Measurements from ENCODE around the gene PTPA. TPM values are rescaled to one million over a fixed set of nuclear protein-coding genes. Genes with fewer than 3 reads are reported as not detected.

The PTPA gene
- total RNA-seq, 5 donors from 2014 or later (not counting 1 experiment from before 2014, with no cell fraction given) = 51.3 to 71.5 (median 65.5) TPM

- Histone ChIP-seq H3K9me3 (no peaks in the 10 kb centered on the region), H3K27me3 (replicated peaks in 1 of 2; ENCODE audit: control insufficient read depth in 2 of 2, extremely low read depth in 1 of 2, insufficient read depth in 2 of 2, low read length in 1 of 2) (peaks cover 0 to 40% of the 10 kb centered on the region in 2 experiments), H3K27ac (ENCODE audit: low read length) (no peak overlapping the region), H3K36me3 (ENCODE audit: control insufficient read depth in 2 of 2, extremely low read depth in 1 of 2, insufficient read depth in 1 of 2, low read length in 1 of 2) (no peaks in the 10 kb centered on the region), H3K4me1 (ENCODE audit: control insufficient read depth in 1 of 2, extremely low read depth in 1 of 2, insufficient read depth in 2 of 2, low read length in 2 of 2) (peaks cover 2 to 38% of the 10 kb centered on the region in 2 experiments), H3K4me3 (ENCODE audit: control insufficient read depth in 1 of 2, extremely low read depth in 1 of 2, low read length in 1 of 2) (no peak overlapping the region)
- Mint-ChIP-seq H3K27me3 (peaks cover 0 to 5% of the 10 kb centered on the region in 2 donors), H3K4me1 (peaks cover 10 to 19% (median 17%) of the 10 kb centered on the region in 3 donors), H3K9me3 (no peaks in the 10 kb centered on the region), H3K4me3 (no peak overlapping the region), H3K27ac (no peak overlapping the region), H3K36me3 (no peaks in the 10 kb centered on the region)
- 85% methylated on average over 3 of the region's 7 CpGs for WGBS (ENCODE audit: insufficient coverage)
- CTCF ChIA-PET = interaction anchor here (0.6 to 1.3 kb wide), 7 partner anchors 32 to 453 kb away, joined by 3 to 6 read pairs (median 3); no protein-coding TSS in a partner anchor
- POLR2A ChIA-PET = no interaction called here
- ATAC-seq (replicated peaks in 1 of 4) = no peak
- no peak for DNase-seq
Observed at GRCh38 chr9:129171993-129172751, 61.0 kb downstream of the PTPA start.

- 90% methylated on average over 2 of the region's 5 CpGs for WGBS (ENCODE audit: insufficient coverage)
- POLR2A ChIA-PET = no interaction called here
- Histone ChIP-seq H3K4me1 (ENCODE audit: control insufficient read depth in 1 of 2, extremely low read depth in 1 of 2, insufficient read depth in 2 of 2, low read length in 2 of 2) (peaks cover 0 to 33% of the 10 kb centered on the region in 2 experiments), H3K27me3 (replicated peaks in 1 of 2; ENCODE audit: control insufficient read depth in 2 of 2, extremely low read depth in 1 of 2, insufficient read depth in 2 of 2, low read length in 1 of 2) (peaks cover 0 to 40% of the 10 kb centered on the region in 2 experiments), H3K36me3 (ENCODE audit: control insufficient read depth in 2 of 2, extremely low read depth in 1 of 2, insufficient read depth in 1 of 2, low read length in 1 of 2) (no peaks in the 10 kb centered on the region), H3K27ac (ENCODE audit: low read length) (no peak overlapping the region), H3K9me3 (no peaks in the 10 kb centered on the region), H3K4me3 (ENCODE audit: control insufficient read depth in 1 of 2, extremely low read depth in 1 of 2, low read length in 1 of 2) (no peak overlapping the region)
- Mint-ChIP-seq H3K36me3 (no peaks in the 10 kb centered on the region), H3K27me3 (peaks cover 0 to 5% of the 10 kb centered on the region in 2 donors), H3K4me3 (no peak overlapping the region), H3K27ac (no peak overlapping the region), H3K9me3 (no peaks in the 10 kb centered on the region), H3K4me1 (peaks cover 5 to 14% (median 10%) of the 10 kb centered on the region in 3 donors)
- CTCF ChIA-PET = interaction anchor here (0.5 to 1.9 kb wide), 9 partner anchors 11 to 452 kb away, joined by 3 to 9 read pairs (median 3); partner anchors contain the start of gene PTPA (in 1 of the 2)
- DNase-seq = no peak
- no peak for ATAC-seq (replicated peaks in 1 of 4)
Observed at GRCh38 chr9:129172816-129173215, 61.6 kb downstream of the PTPA start.

- CTCF ChIA-PET = interaction anchor here (0.5 to 1.9 kb wide), 14 partner anchors 11 to 451 kb away, joined by 3 to 13 read pairs (median 4); partner anchors contain the start of gene PTPA (in 1 of the 2)
- ATAC-seq (replicated peaks in 1 of 4) (no peak), DNase-seq (no peak)
- H3K27me3 ChIP-seq (replicated peaks in 1 of 2; ENCODE audit: control insufficient read depth in 2 of 2, extremely low read depth in 1 of 2, insufficient read depth in 2 of 2, low read length in 1 of 2) = peaks cover 0 to 40% of the 10 kb centered on the region in 2 experiments
- Mint-ChIP-seq H3K4me3 (peak overlapping the region; percentile 60 to 85 (median 70)), H3K27ac (peak overlapping the region in 1 of 2 donors; percentile 48), H3K9me3 (no peaks in the 10 kb centered on the region), H3K27me3 (peaks cover 0 to 5% of the 10 kb centered on the region in 2 donors), H3K36me3 (no peaks in the 10 kb centered on the region), H3K4me1 (peaks cover 2 to 11% (median 7%) of the 10 kb centered on the region in 3 donors)
- H3K4me1 ChIP-seq (ENCODE audit: control insufficient read depth in 1 of 2, extremely low read depth in 1 of 2, insufficient read depth in 2 of 2, low read length in 2 of 2) = peaks cover 0 to 37% of the 10 kb centered on the region in 2 experiments
- H3K36me3 ChIP-seq (ENCODE audit: control insufficient read depth in 2 of 2, extremely low read depth in 1 of 2, insufficient read depth in 1 of 2, low read length in 1 of 2) = no peaks in the 10 kb centered on the region
- H3K27ac ChIP-seq (ENCODE audit: low read length) = no peak overlapping the region
- peak overlapping the region in 1 of 2 donors; percentile 66 for H3K4me3 ChIP-seq (ENCODE audit: control insufficient read depth in 1 of 2, extremely low read depth in 1 of 2, low read length in 1 of 2)
- WGBS (ENCODE audit: insufficient coverage) = 43% methylated on average over 20 of the region's 29 CpGs
- no peaks in the 10 kb centered on the region for H3K9me3 ChIP-seq
- POLR2A ChIA-PET = no interaction called here
Observed at GRCh38 chr9:129173296-129174101, 62.3 kb downstream of the PTPA start.

GRCh38 chr9:129174102-129174723 is 63.0 kb downstream of the PTPA start:
- Mint-ChIP-seq H3K9me3 (no peaks in the 10 kb centered on the region), H3K27ac (peak overlapping the region; percentile 31 to 39), H3K27me3 (peaks cover 0 to 5% of the 10 kb centered on the region in 2 donors), H3K36me3 (no peaks in the 10 kb centered on the region), H3K4me3 (peak overlapping the region; percentile 79 to 85 (median 84)), H3K4me1 (peaks cover 4 to 12% (median 7%) of the 10 kb centered on the region in 3 donors)
- Histone ChIP-seq H3K27me3 (replicated peaks in 1 of 2; ENCODE audit: control insufficient read depth in 2 of 2, extremely low read depth in 1 of 2, insufficient read depth in 2 of 2, low read length in 1 of 2) (peaks cover 0 to 46% of the 10 kb centered on the region in 2 experiments), H3K4me1 (ENCODE audit: control insufficient read depth in 1 of 2, extremely low read depth in 1 of 2, insufficient read depth in 2 of 2, low read length in 2 of 2) (peaks cover 0 to 43% of the 10 kb centered on the region in 2 experiments), H3K27ac (ENCODE audit: low read length) (peak overlapping the region; percentile 20), H3K4me3 (ENCODE audit: control insufficient read depth in 1 of 2, extremely low read depth in 1 of 2, low read length in 1 of 2) (peak overlapping the region; percentile 66 to 89), H3K9me3 (no peaks in the 10 kb centered on the region), H3K36me3 (ENCODE audit: control insufficient read depth in 2 of 2, extremely low read depth in 1 of 2, insufficient read depth in 1 of 2, low read length in 1 of 2) (no peaks in the 10 kb centered on the region)
- peak; percentile 15 to 21 (median 18) for ATAC-seq (replicated peaks in 1 of 4)
- 0% methylated on average over 30 of the region's 55 CpGs for WGBS (ENCODE audit: insufficient coverage)
- peak; percentile 46 to 87 (median 70) for DNase-seq
- ChIA-PET CTCF (interaction anchor here (0.6 to 1.9 kb wide), 11 partner anchors 10 to 436 kb away, joined by 3 to 13 read pairs (median 4); no protein-coding TSS in a partner anchor), POLR2A (interaction anchor here in 1 of 2 donors (0.6 kb wide), 2 partner anchors 8 to 14 kb away, joined by 3 to 5 read pairs; no protein-coding TSS in a partner anchor)

GRCh38 chr9:129174724-129175514 is 63.7 kb downstream of the PTPA start:
- 0% methylated on average over 26 of the region's 53 CpGs for WGBS (ENCODE audit: insufficient coverage)
- peaks cover 0 to 43% of the 10 kb centered on the region in 2 experiments for H3K4me1 ChIP-seq (ENCODE audit: control insufficient read depth in 1 of 2, extremely low read depth in 1 of 2, insufficient read depth in 2 of 2, low read length in 2 of 2)

More at GRCh38 chr9:129174724-129175514, 63.7 kb downstream of the PTPA start:
- ChIA-PET POLR2A (interaction anchor here in 1 of 2 donors (0.6 kb wide), 2 partner anchors 9 to 13 kb away, joined by 3 to 5 read pairs; no protein-coding TSS in a partner anchor), CTCF (interaction anchor here (0.7 to 1.9 kb wide), 4 partner anchors 9 to 146 kb away, joined by 3 to 13 read pairs (median 4); no protein-coding TSS in a partner anchor)
- Histone ChIP-seq H3K4me3 (ENCODE audit: control insufficient read depth in 1 of 2, extremely low read depth in 1 of 2, low read length in 1 of 2) (peak overlapping the region; percentile 66 to 89), H3K27ac (ENCODE audit: low read length) (peak overlapping the region; percentile 20), H3K27me3 (replicated peaks in 1 of 2; ENCODE audit: control insufficient read depth in 2 of 2, extremely low read depth in 1 of 2, insufficient read depth in 2 of 2, low read length in 1 of 2) (peaks cover 0 to 53% of the 10 kb centered on the region in 2 experiments), H3K36me3 (ENCODE audit: control insufficient read depth in 2 of 2, extremely low read depth in 1 of 2, insufficient read depth in 1 of 2, low read length in 1 of 2) (no peaks in the 10 kb centered on the region), H3K9me3 (no peaks in the 10 kb centered on the region)
- no peaks in the 10 kb centered on the region for H3K9me3 Mint-ChIP-seq
- H3K36me3 Mint-ChIP-seq = no peaks in the 10 kb centered on the region
- H3K4me1 Mint-ChIP-seq = peaks cover 4 to 12% (median 7%) of the 10 kb centered on the region in 3 donors
- ATAC-seq (replicated peaks in 1 of 4) = no peak
- peaks cover 0 to 5% of the 10 kb centered on the region in 2 donors for H3K27me3 Mint-ChIP-seq
- peak overlapping the region; percentile 84 to 86 (median 85) for H3K4me3 Mint-ChIP-seq
- DNase-seq = peak in 14 of 35 experiments; percentile 6 to 51 (median 24)
- H3K27ac Mint-ChIP-seq = peak overlapping the region; percentile 70 to 87
